Large intestine (tissue), 3 donors: Measurements from ENCODE around the gene PCSK6. TPM values are rescaled to one million over a fixed set of nuclear protein-coding genes. Genes with fewer than 3 reads are reported as not detected.

ENCODE experiments used
- DNase-seq, 2 donors: peaks; one replicate each; pipeline versions ENCODE4 v3.0.0 to v3.0.0-alpha.2; 2013
- H3K27ac ChIP-seq: one replicate; pipeline ENCODE4 v1.5.1; 2013; ENCODE audit warnings: low read length
- H3K27me3 ChIP-seq: 2 replicates; pipeline ENCODE4 v1.6.1; 2013; ENCODE audit warnings: low read length; ENCODE audit not compliant: control insufficient read depth, insufficient read depth
- H3K36me3 ChIP-seq: 2 replicates; pipeline ENCODE4 v1.6.1; 2013; ENCODE audit warnings: low read length; ENCODE audit not compliant: control insufficient read depth, insufficient read depth
- H3K4me1 ChIP-seq: one replicate; pipeline ENCODE4 v1.6.1; 2013; ENCODE audit warnings: low read length; ENCODE audit not compliant: control insufficient read depth, insufficient read depth
- H3K4me3 ChIP-seq: one replicate; pipeline ENCODE4 v1.5.1; 2013; ENCODE audit warnings: low read length
- H3K9me3 ChIP-seq: one replicate; pipeline ENCODE4 v1.6.1; 2013; ENCODE audit warnings: mild to moderate bottlenecking, low read depth, low read length, moderate library complexity; ENCODE audit not compliant: control insufficient read depth
- WGBS: methylation state at CpG from one replicate; pipeline ENCODE4 v1.1.5; 2013; ENCODE audit warnings: low lambda C conversion rate; ENCODE audit not compliant: insufficient coverage; 5-methylcytosine and 5-hydroxymethylcytosine counted together
- polyA plus RNA-seq: library from polyadenylated mRNA; unstranded; fragments of 120-200 nt; gene quantifications from one replicate; pipeline ENCODE4 v1.2.1, GENCODE V29; 2013

PCSK6 gene
- polyA plus RNA-seq, 1 donor = 22.2 TPM

DNA sequence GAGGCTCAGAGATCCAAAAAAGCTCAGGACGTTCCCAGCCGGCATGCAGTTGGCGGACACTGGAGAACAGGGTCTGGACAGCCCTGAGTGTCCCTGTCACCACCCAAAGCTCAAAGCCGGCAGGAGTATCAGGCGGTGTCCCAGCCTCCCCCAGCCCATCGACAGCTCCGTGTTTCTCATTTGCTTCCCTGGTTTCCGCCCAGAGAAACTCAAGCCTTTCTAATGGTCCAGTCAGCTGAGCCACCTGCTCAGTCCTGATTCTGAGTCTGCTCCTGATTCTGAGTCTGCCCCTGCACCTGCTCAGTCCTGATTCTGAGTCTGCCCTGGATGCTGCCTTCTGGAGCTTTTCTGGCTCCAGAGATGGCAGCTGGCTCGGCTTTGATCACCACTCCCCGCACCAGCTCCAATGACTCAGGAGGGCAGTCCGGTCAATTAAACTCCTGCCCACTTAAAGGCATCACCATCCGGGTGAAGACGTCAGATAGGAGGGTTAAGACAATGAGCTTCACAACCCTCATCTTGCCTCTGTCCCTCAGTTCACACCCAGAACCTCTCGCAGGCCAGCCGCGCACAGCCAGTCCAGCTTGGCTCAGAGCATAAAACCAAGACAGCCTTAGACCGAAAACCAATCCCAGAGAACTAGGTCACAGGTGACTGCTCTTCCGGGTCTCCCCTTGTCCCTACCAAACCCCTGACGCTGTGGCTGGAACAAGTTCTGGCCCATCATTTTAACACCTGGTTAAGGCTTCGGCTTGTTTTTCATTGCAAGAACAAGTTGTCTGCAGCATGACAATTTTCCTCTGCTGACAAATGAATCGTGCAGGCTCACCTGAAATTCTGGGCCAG is 6.8 kb downstream of the PCSK6 start:
- no CpG with 5 or more reads among the region's 21 CpGs for WGBS
- Histone ChIP-seq H3K27ac (no peak overlapping the region), H3K4me3 (no peak overlapping the region), H3K9me3 (no peaks in the 10 kb centered on the region), H3K36me3 (no peaks in the 10 kb centered on the region), H3K27me3 (peaks cover 4% of the 10 kb centered on the region), H3K4me1 (peaks cover 28% of the 10 kb centered on the region)
- DNase-seq = no peak

DNA sequence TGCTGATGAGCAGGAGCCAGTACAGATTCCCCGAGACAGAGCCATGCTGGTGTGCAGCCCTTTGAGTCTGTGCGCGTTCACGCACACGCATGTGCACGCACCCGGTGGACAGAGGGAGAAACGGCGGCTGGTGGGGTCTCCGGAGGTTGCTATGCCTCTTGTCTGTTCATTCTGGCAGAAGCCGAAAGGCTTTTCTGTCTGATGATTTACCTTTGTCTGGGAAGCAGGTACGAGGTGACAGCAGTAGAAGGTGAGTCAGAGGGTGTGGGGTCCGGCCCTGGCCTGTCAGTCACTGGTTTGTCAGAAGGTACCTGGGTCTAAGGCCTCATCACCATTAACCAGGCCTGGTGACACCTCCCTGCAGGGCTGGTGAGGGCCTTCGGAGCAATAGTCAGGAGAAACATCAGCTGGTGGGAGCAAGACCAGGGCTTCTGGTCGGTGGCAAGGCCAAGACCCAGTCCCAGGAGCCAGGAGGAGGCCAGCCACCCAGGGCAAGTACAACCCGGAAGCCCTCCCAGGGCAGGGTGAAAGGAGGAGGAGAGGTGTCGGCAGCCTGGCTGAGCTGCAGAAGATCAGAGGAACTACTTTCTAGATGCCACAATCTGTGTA is 7.5 kb downstream of the PCSK6 start:
- Histone ChIP-seq H3K9me3 (no peaks in the 10 kb centered on the region), H3K4me3 (no peak overlapping the region), H3K27me3 (no peaks in the 10 kb centered on the region), H3K36me3 (no peaks in the 10 kb centered on the region), H3K27ac (no peak overlapping the region), H3K4me1 (peaks cover 30% of the 10 kb centered on the region)
- no CpG with 5 or more reads among the region's 17 CpGs for WGBS
- DNase-seq = no peak

GRCh38 chr15:101481381-101481705 is 8.2 kb downstream of the PCSK6 start:
- Histone ChIP-seq H3K4me3 (no peak overlapping the region), H3K36me3 (no peaks in the 10 kb centered on the region), H3K4me1 (peaks cover 33% of the 10 kb centered on the region), H3K27me3 (no peaks in the 10 kb centered on the region), H3K27ac (no peak overlapping the region), H3K9me3 (no peaks in the 10 kb centered on the region)
- no peak for DNase-seq
- no CpG with 5 or more reads among the region's 8 CpGs for WGBS

GRCh38 chr15:101480613-101481380 is 8.7 kb downstream of the PCSK6 start:
- DNase-seq = no peak
- no CpG with 5 or more reads among the region's 23 CpGs for WGBS
- no peaks in the 10 kb centered on the region for H3K27me3 ChIP-seq
- H3K4me1 ChIP-seq = peaks cover 33% of the 10 kb centered on the region
- H3K9me3 ChIP-seq = no peaks in the 10 kb centered on the region
- no peak overlapping the region for H3K4me3 ChIP-seq
- H3K27ac ChIP-seq = no peak overlapping the region
- no peaks in the 10 kb centered on the region for H3K36me3 ChIP-seq

- Histone ChIP-seq H3K27me3 (no peaks in the 10 kb centered on the region), H3K4me1 (peaks cover 33% of the 10 kb centered on the region), H3K4me3 (no peak overlapping the region), H3K9me3 (no peaks in the 10 kb centered on the region), H3K27ac (no peak overlapping the region), H3K36me3 (no peaks in the 10 kb centered on the region)
- WGBS = no CpG with 5 or more reads among the region's 15 CpGs
- no peak for DNase-seq
Observed at GRCh38 chr15:101479851-101480612, 9.5 kb downstream of the PCSK6 start.

DNA sequence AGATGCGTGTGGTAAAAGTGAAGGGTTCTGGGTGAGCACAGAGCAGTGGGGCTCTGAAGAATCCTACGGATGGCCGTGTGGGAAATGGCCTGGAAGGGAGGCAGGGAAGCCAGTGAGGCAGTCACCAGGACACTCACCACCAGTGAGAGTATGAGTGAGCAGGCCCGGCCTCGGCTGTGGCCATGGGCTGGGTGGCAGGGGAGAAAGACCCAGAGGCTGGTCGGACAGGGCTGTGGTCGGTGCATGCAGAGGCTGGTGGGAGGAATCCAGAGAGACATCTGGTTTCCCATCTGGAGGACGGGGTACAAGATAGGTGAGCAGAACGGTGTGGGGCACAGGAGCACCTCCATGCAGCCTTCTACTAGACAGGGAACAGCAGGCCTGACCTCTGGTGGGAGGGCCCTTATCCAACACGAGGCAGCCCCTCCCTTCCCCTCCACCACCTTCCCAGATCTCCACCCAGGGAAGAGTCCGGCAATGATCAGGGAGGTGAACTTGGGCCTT is 10.1 kb downstream of the PCSK6 start:
- Histone ChIP-seq H3K4me1 (peaks cover 33% of the 10 kb centered on the region), H3K36me3 (no peaks in the 10 kb centered on the region), H3K27me3 (no peaks in the 10 kb centered on the region), H3K4me3 (no peak overlapping the region), H3K27ac (no peak overlapping the region), H3K9me3 (no peaks in the 10 kb centered on the region)
- no CpG with 5 or more reads among the region's 11 CpGs for WGBS
- DNase-seq = no peak

DNA sequence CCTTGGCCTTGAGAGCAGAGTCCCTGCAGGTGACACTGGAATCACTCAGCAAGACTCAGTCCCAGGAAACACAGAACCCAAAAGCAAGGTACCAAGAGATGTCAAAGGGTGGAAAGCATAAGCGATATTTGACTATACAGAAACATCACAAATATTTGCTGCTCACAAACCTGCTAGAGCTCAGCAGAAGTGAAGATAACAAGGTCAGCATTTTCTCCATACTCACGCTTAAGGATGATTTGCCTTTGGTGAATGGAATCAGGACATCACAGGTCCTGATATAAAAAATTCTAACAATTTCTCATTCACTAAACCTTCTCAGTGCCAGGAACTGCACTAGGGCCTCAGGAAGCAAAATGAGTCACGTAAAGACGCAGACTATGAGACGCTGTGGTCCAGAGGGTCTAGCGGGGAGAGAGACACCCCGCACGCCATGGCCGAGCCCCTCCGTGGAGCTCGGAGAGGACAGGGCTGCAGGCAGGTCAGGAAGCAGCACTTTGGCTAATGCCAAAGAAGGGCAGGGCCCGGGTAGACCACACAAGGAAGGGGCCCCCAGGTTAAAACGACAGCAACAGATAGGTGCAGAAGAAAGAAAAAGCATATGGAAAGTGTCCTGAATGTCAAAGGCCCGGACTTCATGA is 10.7 kb downstream of the PCSK6 start:
- WGBS = 43% methylated on average over 2 of the region's 14 CpGs
- Histone ChIP-seq H3K4me1 (peaks cover 33% of the 10 kb centered on the region), H3K27ac (peak overlapping the region; percentile 44), H3K36me3 (no peaks in the 10 kb centered on the region), H3K9me3 (no peaks in the 10 kb centered on the region), H3K27me3 (no peaks in the 10 kb centered on the region), H3K4me3 (no peak overlapping the region)
- DNase-seq = no peak

- Histone ChIP-seq H3K27me3 (no peaks in the 10 kb centered on the region), H3K36me3 (no peaks in the 10 kb centered on the region), H3K4me3 (no peak overlapping the region), H3K4me1 (peaks cover 33% of the 10 kb centered on the region), H3K9me3 (no peaks in the 10 kb centered on the region), H3K27ac (peak overlapping the region; percentile 44)
- DNase-seq = peak; percentile 83 to 92
- no CpG with 5 or more reads among the region's 5 CpGs for WGBS
Observed at GRCh38 chr15:101477851-101478362, 11.6 kb downstream of the PCSK6 start.

DNA sequence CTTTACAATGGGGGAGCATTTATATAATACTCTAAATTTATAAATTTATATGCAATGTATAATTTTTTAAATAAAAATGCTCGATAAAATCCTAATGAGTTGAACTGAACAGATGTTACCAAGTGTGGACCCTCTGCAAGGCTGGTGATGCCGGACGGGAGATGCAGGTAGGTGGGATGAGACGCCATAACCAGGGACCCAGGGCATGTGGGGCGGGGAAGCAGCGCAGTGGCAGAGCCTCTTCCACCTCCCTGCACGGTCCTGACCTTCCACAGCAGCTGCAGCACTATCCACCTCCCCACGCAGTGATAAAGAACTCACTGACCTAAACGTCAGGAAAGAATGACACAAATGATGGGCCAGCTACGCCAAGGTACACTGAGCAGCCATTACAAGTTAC is 12.8 kb downstream of the PCSK6 start:
- Histone ChIP-seq H3K4me1 (peaks cover 33% of the 10 kb centered on the region), H3K36me3 (no peaks in the 10 kb centered on the region), H3K4me3 (no peak overlapping the region), H3K9me3 (no peaks in the 10 kb centered on the region), H3K27me3 (no peaks in the 10 kb centered on the region), H3K27ac (no peak overlapping the region)
- DNase-seq = no peak
- WGBS = 100% methylated on average over 1 of the region's 10 CpGs
